Mucosa of rectum (tissue), 2 donors: ENCODE data around the gene KIAA0040.

Experiments used
- H3K27ac ChIP-seq, 2 donors: one replicate each; pipeline ENCODE4 v1.7.0; 2013; ENCODE audit warnings: inconsistent platforms in 2 of 2, low read depth in 2 of 2, low read length in 2 of 2
- H3K27me3 ChIP-seq, 2 donors: one replicate each; pipeline ENCODE4 v1.7.0; 2013; ENCODE audit warnings: low read length in 2 of 2; ENCODE audit not compliant: control insufficient read depth in 2 of 2, insufficient read depth in 2 of 2
- H3K36me3 ChIP-seq, 2 donors: one replicate each; pipeline ENCODE4 v1.7.0; 2013; ENCODE audit warnings: low read length in 2 of 2; ENCODE audit not compliant: control insufficient read depth in 2 of 2, insufficient read depth in 2 of 2
- H3K4me1 ChIP-seq, 2 donors: one replicate each; pipeline ENCODE4 v1.7.0; 2013; ENCODE audit warnings: low read length in 2 of 2, mild to moderate bottlenecking in 1 of 2; ENCODE audit not compliant: control insufficient read depth in 2 of 2, insufficient read depth in 2 of 2
- H3K4me3 ChIP-seq, 2 donors: one replicate each; pipeline ENCODE4 v1.7.0; 2013; ENCODE audit warnings: low read length in 2 of 2
- H3K9ac ChIP-seq, 2 donors: one replicate each; pipeline ENCODE4 v1.7.0; 2013; ENCODE audit warnings: low read length in 2 of 2, low read depth in 1 of 2, mild to moderate bottlenecking in 1 of 2
- H3K9me3 ChIP-seq, 2 donors: one replicate each; pipeline ENCODE4 v1.7.0; 2013; ENCODE audit warnings: low read length in 2 of 2; ENCODE audit not compliant: control insufficient read depth in 2 of 2
- donor health status: healthy.
- donor health status: Normal muscosa, but diverticular disease.

The KIAA0040 gene

DNA sequence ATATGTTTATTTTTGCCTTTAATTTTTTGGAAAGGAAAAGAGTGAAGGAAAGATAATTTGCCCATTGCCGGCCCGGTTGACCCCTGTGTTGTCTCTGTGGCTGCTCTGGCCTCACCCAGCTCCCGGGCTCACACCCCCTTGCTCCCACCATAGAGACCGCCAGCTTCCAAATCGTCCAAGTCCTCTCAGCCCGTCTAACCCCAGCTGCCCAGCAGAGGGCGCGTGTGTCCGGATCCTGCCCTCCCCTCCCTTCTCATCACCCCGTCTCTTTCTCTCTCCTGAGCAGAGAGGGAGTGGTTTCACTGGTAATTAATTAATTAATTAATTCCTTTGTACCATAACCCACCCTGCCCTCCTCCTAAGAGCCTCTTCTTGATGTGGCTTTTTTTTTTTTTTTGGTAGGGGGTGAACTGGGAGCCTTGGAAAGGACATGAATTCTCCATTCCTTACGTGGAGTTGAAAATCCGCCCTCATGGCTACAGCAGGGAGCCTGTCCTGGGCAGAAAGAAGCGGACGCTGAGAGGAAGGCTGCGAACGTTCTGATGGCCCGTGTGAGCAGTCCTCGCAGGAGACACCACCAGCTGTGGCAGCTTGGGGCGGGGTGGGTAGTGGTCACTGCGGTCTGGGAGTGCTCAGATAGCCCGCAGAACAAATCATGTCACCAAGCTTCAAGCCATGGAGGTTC, 45.9 kb downstream of the KIAA0040 start:
- Histone ChIP-seq H3K4me1 (no peaks in the 10 kb centered on the region), H3K4me3 (no peak overlapping the region), H3K27me3 (peaks cover 3 to 8% of the 10 kb centered on the region in 2 donors), H3K9me3 (no peaks in the 10 kb centered on the region), H3K9ac (no peak overlapping the region), H3K36me3 (no peaks in the 10 kb centered on the region), H3K27ac (no peak overlapping the region)

DNA sequence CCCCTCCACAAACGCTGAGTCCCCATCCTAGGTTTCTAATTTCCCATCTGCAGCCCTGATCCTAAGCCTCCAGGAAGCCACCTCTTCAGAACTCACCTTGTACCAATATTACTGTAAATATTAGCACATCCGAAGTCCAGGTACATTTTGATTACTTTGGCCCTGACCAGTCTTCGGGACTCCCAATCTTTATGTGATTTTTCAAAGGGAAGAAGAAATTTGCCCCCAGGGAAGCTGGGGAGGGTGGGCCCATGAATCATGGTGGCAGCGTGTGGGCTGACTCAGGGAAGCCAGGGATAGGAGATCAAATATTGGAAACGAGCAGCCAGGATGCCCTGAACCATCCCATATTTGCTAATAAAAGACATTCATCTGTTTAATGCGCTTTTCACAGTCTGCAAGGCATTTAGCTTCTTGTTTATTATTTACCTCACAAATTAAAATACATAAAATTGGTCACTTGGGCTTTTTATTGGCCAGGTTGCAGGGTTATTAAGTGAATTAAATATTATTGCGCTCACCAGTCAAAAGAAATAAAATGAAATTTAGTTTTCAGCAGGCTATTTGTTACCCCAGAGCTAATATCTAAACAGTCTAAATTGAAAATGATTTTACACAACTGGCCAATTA, 46.6 kb downstream of the KIAA0040 start:
- H3K27ac ChIP-seq, result no peak overlapping the region
- no peak overlapping the region for H3K4me3 ChIP-seq

DNA sequence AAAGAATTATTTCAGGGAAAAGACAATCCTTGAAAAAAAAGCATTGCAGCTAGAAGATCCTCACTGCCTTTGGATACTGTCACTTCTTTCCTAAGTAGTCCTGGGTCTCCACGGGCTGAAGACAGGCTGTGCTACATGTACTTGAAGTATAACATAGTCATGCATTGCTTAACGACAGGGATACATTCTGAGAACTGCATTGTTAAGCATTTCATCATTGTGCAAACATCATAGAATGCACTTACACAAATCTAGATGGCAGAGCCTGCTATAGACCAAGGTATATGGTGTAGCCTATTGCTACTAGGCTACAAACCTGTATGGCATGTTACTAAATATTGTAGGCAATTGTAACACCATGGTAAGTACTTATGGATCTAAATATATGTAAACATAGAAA, 54.0 kb downstream of the KIAA0040 start:
- H3K4me3 ChIP-seq, result no peak overlapping the region
- H3K9ac ChIP-seq, result no peak overlapping the region
- no peak overlapping the region for H3K27ac ChIP-seq
- no peaks in the 10 kb centered on the region for H3K4me1 ChIP-seq
- no peaks in the 10 kb centered on the region for H3K36me3 ChIP-seq
- H3K27me3 ChIP-seq, result no peaks in the 10 kb centered on the region
- H3K9me3 ChIP-seq, result no peaks in the 10 kb centered on the region

More for the DNA sequence above, 46.6 kb downstream of the KIAA0040 start:
- Histone ChIP-seq H3K27me3 (peaks cover 0 to 3% of the 10 kb centered on the region in 2 donors), H3K36me3 (no peaks in the 10 kb centered on the region), H3K9ac (no peak overlapping the region), H3K4me1 (no peaks in the 10 kb centered on the region), H3K9me3 (no peaks in the 10 kb centered on the region)

- Histone ChIP-seq H3K4me1 (no peaks in the 10 kb centered on the region), H3K9ac (no peak overlapping the region), H3K27ac (no peak overlapping the region), H3K36me3 (no peaks in the 10 kb centered on the region), H3K9me3 (no peaks in the 10 kb centered on the region), H3K4me3 (no peak overlapping the region), H3K27me3 (no peaks in the 10 kb centered on the region)
Observed at GRCh38 chr1:175137369-175137768, 55.2 kb downstream of the KIAA0040 start.

GRCh38 chr1:175136246-175136645, 56.3 kb downstream of the KIAA0040 start:
- Histone ChIP-seq H3K9ac (no peak overlapping the region), H3K27ac (no peak overlapping the region), H3K9me3 (no peaks in the 10 kb centered on the region), H3K36me3 (no peaks in the 10 kb centered on the region), H3K27me3 (no peaks in the 10 kb centered on the region), H3K4me3 (no peak overlapping the region), H3K4me1 (no peaks in the 10 kb centered on the region)

GRCh38 chr1:175134500-175134899, 58.1 kb downstream of the KIAA0040 start:
- Histone ChIP-seq H3K9me3 (no peaks in the 10 kb centered on the region), H3K27me3 (no peaks in the 10 kb centered on the region), H3K36me3 (no peaks in the 10 kb centered on the region), H3K4me3 (no peak overlapping the region), H3K9ac (no peak overlapping the region), H3K27ac (no peak overlapping the region), H3K4me1 (peaks cover 2 to 4% of the 10 kb centered on the region in 2 donors)

GRCh38 chr1:175133673-175134435, 58.7 kb downstream of the KIAA0040 start:
- Histone ChIP-seq H3K27ac (no peak overlapping the region), H3K36me3 (no peaks in the 10 kb centered on the region), H3K4me1 (peaks cover 2 to 4% of the 10 kb centered on the region in 2 donors), H3K4me3 (no peak overlapping the region), H3K27me3 (no peaks in the 10 kb centered on the region), H3K9ac (no peak overlapping the region), H3K9me3 (no peaks in the 10 kb centered on the region)

DNA sequence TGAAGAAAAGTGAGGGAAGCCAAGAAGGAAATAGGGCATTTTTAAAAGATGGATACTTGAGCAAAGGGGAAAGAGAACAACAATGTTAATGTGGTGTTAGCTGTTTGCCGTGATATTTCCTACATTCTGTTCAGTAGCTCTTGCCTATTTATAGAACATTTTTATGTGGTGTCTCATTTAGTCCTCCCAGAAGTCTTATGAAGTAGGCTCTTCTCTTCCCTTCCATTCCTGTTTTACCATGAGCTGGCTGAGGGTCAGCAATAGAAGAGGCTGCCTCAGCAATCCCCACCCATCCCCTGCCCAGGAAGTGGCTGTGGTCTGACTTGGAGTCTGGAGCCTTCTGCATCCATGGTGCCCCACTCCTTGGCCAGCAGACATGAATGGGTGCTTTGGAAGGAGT, 60.1 kb downstream of the KIAA0040 start:
- H3K9ac ChIP-seq, result no peak overlapping the region
- peaks cover 2 to 4% of the 10 kb centered on the region in 2 donors for H3K4me1 ChIP-seq
- no peaks in the 10 kb centered on the region for H3K27me3 ChIP-seq
- H3K36me3 ChIP-seq, result no peaks in the 10 kb centered on the region
- H3K4me3 ChIP-seq, result no peak overlapping the region
- H3K27ac ChIP-seq, result peak overlapping the region; percentile 9 to 55
- no peaks in the 10 kb centered on the region for H3K9me3 ChIP-seq

DNA sequence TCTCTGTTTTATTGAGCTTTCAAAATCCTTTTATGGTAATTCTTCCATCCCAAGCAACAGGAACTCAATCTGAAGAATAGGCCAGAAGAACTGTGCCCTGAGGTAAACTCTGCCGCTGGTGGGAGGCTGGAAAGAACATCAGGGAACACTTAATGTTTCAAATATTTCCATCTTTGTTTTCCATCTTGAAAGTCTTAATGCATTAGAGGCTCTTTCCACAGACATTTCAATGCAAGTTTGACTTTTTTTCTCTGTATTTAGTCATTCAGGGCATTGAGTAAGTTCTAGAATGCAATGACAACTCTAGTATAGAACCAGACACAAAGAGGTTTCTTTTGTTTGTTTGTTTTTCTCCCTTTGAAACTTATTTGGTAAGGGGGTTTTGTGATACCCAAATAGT, 61.5 kb downstream of the KIAA0040 start:
- Histone ChIP-seq H3K27ac (peak overlapping the region in 1 of 2 donors; percentile 50), H3K9me3 (no peaks in the 10 kb centered on the region), H3K9ac (no peak overlapping the region), H3K4me3 (no peak overlapping the region), H3K4me1 (peaks cover 2 to 4% of the 10 kb centered on the region in 2 donors), H3K36me3 (no peaks in the 10 kb centered on the region), H3K27me3 (no peaks in the 10 kb centered on the region)

- peaks cover 2 to 4% of the 10 kb centered on the region in 2 donors for H3K4me1 ChIP-seq
- H3K4me3 ChIP-seq, result no peak overlapping the region
- no peaks in the 10 kb centered on the region for H3K27me3 ChIP-seq
Observed at GRCh38 chr1:175130649-175131045, 61.9 kb downstream of the KIAA0040 start.

More at GRCh38 chr1:175130649-175131045, 61.9 kb downstream of the KIAA0040 start:
- Histone ChIP-seq H3K27ac (peak overlapping the region; percentile 32 to 50), H3K36me3 (no peaks in the 10 kb centered on the region), H3K9ac (no peak overlapping the region), H3K9me3 (no peaks in the 10 kb centered on the region)
